Activated CD4-positive, alpha-beta T cell treated with anti-CD3 and anti-CD28 coated beads, Interleukin-2, amount 10 ng/mL, durations not matched to agents 24 days and 14 days (primary cell): Measurements from ENCODE around the gene BCAP31. TPM values are rescaled to one million over a fixed set of nuclear protein-coding genes. Genes with fewer than 3 reads are reported as not detected.
"Not testable (repeated sequence)": the region's sequence is repeated elsewhere in the genome, so short reads cannot be mapped to it uniquely, and the experiment has no call there.

ENCODE experiments used
- DNase-seq: peaks from one replicate; pipeline ENCODE4 v3.0.0; 2022
- H3K27ac Mint-ChIP-seq: one replicate; pipeline ENCODE4 v1.8.0; 2022; ENCODE audit warnings: mild to moderate bottlenecking, mixed read lengths
- H3K27me3 Mint-ChIP-seq: one replicate; pipeline ENCODE4 v1.8.0; 2022; ENCODE audit warnings: mixed read lengths
- H3K36me3 Mint-ChIP-seq: one replicate; pipeline ENCODE4 v1.8.0; 2022; ENCODE audit warnings: low read depth, mild to moderate bottlenecking, mixed read lengths
- H3K4me1 Mint-ChIP-seq: one replicate; pipeline ENCODE4 v1.8.0; 2021; ENCODE audit warnings: mixed read lengths
- H3K4me3 Mint-ChIP-seq: one replicate; pipeline ENCODE4 v1.8.0; 2022; ENCODE audit warnings: mild to moderate bottlenecking, moderate library complexity, mixed read lengths
- H3K9me3 Mint-ChIP-seq: one replicate; pipeline ENCODE4 v1.8.0; 2021; ENCODE audit warnings: mixed read lengths
- intact Hi-C: fragments of 100-400 bp; cut with micrococcal nuclease; formaldehyde crosslinking; loops from one replicate; pipeline ENCODE4 v1.15.1; 2023
- total RNA-seq: library from RNA; stranded (reverse); gene quantifications from 2 replicates; pipeline ENCODE4 v1.2.3, GENCODE V29; 2022

The BCAP31 gene
- total RNA-seq, 1 donor from 2014 or later = 157 TPM

DNA sequence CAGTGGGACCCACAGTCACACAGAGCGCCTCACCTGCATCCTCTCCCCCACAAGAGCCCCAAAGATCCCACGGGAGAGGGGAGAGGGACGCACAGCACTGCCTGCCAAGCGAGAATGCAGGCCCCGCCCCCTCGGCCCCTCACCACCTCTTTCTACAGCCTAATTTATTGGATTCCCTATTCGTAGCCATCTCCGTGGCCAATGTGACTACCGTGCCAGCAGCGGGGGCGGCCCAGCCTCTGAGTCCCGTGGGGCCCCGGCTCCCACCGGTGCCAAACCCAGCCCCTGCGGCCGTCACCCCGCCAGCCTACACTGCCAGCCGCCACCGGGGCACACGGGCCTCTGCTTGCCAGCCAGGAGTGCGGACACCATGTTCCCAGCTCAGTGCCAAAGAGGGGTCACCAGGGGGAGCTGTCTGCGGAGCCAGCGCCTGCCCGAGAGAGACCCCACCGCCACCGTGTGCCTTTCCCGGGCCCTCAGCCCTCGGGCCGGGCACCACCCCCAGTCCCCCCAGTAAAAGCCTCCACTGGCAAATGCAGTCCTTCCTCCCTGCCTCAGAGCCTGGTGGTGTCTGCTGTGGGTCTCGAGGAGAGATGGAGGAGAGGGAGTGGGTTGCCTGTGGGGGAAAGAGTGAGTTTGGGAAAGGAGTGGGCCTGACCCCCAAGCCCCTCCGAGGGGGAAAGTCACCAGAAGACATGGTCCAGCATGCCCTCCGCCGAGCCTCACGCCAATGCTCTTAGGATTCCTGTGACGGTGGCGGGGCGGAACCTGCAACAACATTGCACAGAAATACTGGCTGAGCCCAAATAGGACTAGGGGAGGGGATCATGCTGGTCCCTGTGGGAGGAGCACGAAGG is 20.3 kb upstream of the BCAP31 start:
- Mint-ChIP-seq H3K36me3 (peaks cover 2% of the 10 kb centered on the region), H3K27ac (no peak overlapping the region), H3K4me1 (peaks cover 12% of the 10 kb centered on the region), H3K27me3 (peaks cover 13% of the 10 kb centered on the region), H3K9me3 (no peaks in the 10 kb centered on the region), H3K4me3 (no peak overlapping the region)
- DNase-seq = peak; percentile 71
- intact Hi-C loops = no loop called here

- H3K27me3 Mint-ChIP-seq = not testable (repeated sequence)
These were observed 19.5 kb upstream of the BCAP31 start for GRCh38 chrX:153743468-153744209.

DNA sequence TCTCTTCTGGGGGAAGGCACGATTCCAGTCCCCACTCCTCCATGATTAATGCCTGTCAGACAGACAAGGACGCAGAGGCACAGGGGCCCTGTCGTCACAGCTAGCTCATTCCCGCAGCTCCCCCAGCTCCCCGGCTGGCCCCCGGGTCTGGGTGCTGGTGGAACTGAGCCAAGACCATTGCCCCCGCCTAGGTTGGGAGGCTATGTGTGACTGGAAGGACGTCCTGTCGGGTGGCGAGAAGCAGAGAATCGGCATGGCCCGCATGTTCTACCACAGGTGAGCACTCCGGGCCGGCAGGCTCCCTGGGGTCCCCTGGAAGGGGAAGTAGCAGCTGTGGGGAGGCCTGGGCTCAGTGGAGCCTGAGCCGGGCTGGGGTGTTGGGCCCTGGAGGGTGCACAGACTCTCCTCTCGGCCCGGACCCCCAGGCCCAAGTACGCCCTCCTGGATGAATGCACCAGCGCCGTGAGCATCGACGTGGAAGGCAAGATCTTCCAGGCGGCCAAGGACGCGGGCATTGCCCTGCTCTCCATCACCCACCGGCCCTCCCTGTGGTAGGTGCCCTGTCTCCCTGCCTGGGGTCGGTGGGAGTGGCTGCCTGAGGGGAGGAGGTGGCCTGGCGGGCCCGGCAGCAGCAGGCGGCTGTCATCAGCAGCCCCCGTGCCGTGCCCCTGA is 18.7 kb upstream of the BCAP31 start:
- H3K4me1 Mint-ChIP-seq = peaks cover 12% of the 10 kb centered on the region
- DNase-seq, H3K27ac Mint-ChIP-seq, H3K36me3 Mint-ChIP-seq, H3K9me3 Mint-ChIP-seq, H3K27me3 Mint-ChIP-seq, H3K4me3 Mint-ChIP-seq, intact Hi-C loops: not testable (repeated sequence)

More at GRCh38 chrX:153743468-153744209, 19.5 kb upstream of the BCAP31 start:
- H3K4me3 Mint-ChIP-seq, H3K9me3 Mint-ChIP-seq, intact Hi-C loops, DNase-seq, H3K27ac Mint-ChIP-seq, H3K36me3 Mint-ChIP-seq: not testable (repeated sequence)
- H3K4me1 Mint-ChIP-seq = peaks cover 12% of the 10 kb centered on the region

GRCh38 chrX:153742111-153742510 is 17.9 kb upstream of the BCAP31 start:
- H3K36me3 Mint-ChIP-seq, H3K27me3 Mint-ChIP-seq, H3K27ac Mint-ChIP-seq, DNase-seq, H3K4me3 Mint-ChIP-seq, H3K9me3 Mint-ChIP-seq, intact Hi-C loops: not testable (repeated sequence)
- H3K4me1 Mint-ChIP-seq = peaks cover 12% of the 10 kb centered on the region

GRCh38 chrX:153741446-153741845 is 17.3 kb upstream of the BCAP31 start:
- Mint-ChIP-seq H3K27me3 (peaks cover 8% of the 10 kb centered on the region), H3K4me1 (peaks cover 12% of the 10 kb centered on the region), H3K4me3 (peak overlapping the region; percentile 77), H3K36me3 (peaks cover 5% of the 10 kb centered on the region), H3K27ac (peak overlapping the region; percentile 72), H3K9me3 (no peaks in the 10 kb centered on the region)
- no peak for DNase-seq
- intact Hi-C loops = no loop called here

- H3K27ac Mint-ChIP-seq = peak overlapping the region; percentile 93
- intact Hi-C loops = no loop called here
- DNase-seq = no peak
- peak overlapping the region; percentile 77 for H3K4me3 Mint-ChIP-seq
- H3K27me3 Mint-ChIP-seq = peaks cover 4% of the 10 kb centered on the region
- H3K36me3 Mint-ChIP-seq = peaks cover 5% of the 10 kb centered on the region
- H3K9me3 Mint-ChIP-seq = no peaks in the 10 kb centered on the region
- H3K4me1 Mint-ChIP-seq = peaks cover 12% of the 10 kb centered on the region
These were observed 16.5 kb upstream of the BCAP31 start for GRCh38 chrX:153740631-153741222.

DNA sequence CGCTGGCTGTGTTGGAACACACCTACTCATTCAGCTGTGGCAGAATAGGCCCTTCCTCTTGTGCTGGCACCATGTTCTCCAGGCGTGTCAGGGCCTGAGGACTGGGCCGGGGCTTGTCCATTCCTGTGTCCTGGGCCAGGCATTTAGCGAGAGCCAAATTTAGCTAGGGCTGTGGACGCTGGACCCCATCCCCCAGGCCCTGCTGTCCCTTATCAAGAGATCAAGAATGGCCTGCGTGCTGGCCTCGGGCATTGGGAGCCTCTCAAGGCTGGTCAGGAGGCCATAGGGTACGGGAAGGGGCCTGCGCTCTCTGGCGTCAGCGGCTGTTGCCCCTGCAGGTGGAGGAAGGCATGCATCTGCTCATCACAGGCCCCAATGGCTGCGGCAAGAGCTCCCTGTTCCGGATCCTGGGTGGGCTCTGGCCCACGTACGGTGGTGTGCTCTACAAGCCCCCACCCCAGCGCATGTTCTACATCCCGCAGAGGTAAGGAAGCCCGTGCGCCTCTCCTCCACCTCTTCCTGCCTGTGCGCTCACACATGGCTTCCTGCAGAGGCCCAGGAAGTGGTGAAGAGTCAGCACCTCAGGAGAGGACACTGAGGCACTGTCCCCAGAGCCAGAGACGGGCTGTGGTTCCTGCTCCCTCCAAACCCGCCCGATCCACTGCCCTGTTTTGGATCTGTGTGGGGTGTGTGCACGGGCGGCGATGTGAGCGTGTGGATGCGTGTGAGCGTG is 15.7 kb upstream of the BCAP31 start:
- no peaks in the 10 kb centered on the region for H3K9me3 Mint-ChIP-seq
- peak overlapping the region; percentile 77 for H3K4me3 Mint-ChIP-seq
- intact Hi-C loops = no loop called here
- H3K36me3 Mint-ChIP-seq = peaks cover 10% of the 10 kb centered on the region
- peaks cover 20% of the 10 kb centered on the region for H3K4me1 Mint-ChIP-seq
- H3K27me3 Mint-ChIP-seq = peaks cover 3% of the 10 kb centered on the region
- H3K27ac Mint-ChIP-seq = peak overlapping the region; percentile 93
- DNase-seq = peak; percentile 79

- DNase-seq = no peak
- H3K4me1 Mint-ChIP-seq = peaks cover 22% of the 10 kb centered on the region
- no peaks in the 10 kb centered on the region for H3K9me3 Mint-ChIP-seq
- peaks cover 16% of the 10 kb centered on the region for H3K36me3 Mint-ChIP-seq
- no peaks in the 10 kb centered on the region for H3K27me3 Mint-ChIP-seq
- intact Hi-C loops = no loop called here
- no peak overlapping the region for H3K4me3 Mint-ChIP-seq
- no peak overlapping the region for H3K27ac Mint-ChIP-seq
These were observed 13.9 kb upstream of the BCAP31 start for GRCh38 chrX:153738056-153738605.

GRCh38 chrX:153736871-153737441 is 12.8 kb upstream of the BCAP31 start:
- Mint-ChIP-seq H3K27me3 (no peaks in the 10 kb centered on the region), H3K27ac (no peak overlapping the region), H3K9me3 (no peaks in the 10 kb centered on the region), H3K36me3 (peaks cover 17% of the 10 kb centered on the region), H3K4me3 (no peak overlapping the region), H3K4me1 (peaks cover 23% of the 10 kb centered on the region)
- intact Hi-C loops = no loop called here
- DNase-seq = no peak

DNA sequence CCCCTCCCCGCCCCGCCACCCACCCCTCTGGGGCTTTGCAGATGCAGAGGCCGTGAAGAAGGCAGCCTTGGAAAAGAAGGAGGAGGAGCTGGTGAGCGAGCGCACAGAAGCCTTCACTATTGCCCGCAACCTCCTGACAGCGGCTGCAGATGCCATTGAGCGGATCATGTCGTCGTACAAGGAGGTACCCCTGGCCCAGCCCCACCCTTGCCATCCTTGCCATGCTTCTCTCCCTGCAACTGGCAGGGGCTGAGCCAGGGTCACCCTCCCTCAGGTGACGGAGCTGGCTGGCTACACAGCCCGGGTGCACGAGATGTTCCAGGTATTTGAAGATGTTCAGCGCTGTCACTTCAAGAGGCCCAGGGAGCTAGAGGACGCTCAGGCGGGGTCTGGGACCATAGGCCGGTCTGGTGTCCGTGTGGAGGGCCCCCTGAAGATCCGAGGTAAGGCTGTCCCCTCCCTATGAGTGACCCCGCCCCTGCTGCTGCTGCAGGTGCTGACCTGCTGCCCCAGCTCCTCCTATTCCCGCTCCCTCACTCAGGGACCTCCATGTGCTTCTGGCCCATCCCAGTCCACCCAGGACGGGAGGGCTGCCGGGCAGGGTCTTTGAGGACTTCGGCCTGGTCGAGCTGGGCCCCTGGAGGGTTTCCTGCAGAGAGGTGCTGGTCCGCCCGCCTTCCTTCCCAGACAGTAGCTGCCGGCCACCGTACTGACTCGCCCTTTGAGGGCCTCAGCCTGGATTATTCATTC is 12.1 kb upstream of the BCAP31 start:
- no peaks in the 10 kb centered on the region for H3K9me3 Mint-ChIP-seq

GRCh38 chrX:153735274-153735673 is 11.1 kb upstream of the BCAP31 start:
- DNase-seq = no peak

More for the DNA sequence above, 12.1 kb upstream of the BCAP31 start:
- H3K27ac Mint-ChIP-seq = no peak overlapping the region
- peaks cover 23% of the 10 kb centered on the region for H3K36me3 Mint-ChIP-seq
- H3K4me3 Mint-ChIP-seq = no peak overlapping the region
- intact Hi-C loops = no loop called here
- H3K4me1 Mint-ChIP-seq = peaks cover 28% of the 10 kb centered on the region
- no peak for DNase-seq
- no peaks in the 10 kb centered on the region for H3K27me3 Mint-ChIP-seq

DNA sequence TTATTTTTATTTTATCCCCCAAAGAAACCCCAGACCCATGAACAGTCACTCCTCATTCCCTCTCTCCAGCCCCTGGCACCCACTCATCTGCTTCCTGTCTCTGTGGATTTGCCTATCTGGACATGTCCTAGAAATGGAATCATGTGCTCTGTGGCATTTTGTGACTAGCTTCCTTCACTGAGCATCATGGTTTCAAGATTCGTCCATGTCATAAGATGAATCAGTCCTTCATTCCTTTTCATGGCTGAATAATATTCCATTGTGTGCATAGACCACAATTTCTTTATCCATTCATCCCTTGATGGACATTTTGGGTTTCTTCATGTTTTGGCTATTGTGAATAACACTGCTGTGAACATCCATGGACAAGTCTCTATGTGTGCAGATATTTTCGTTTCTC is 10.7 kb upstream of the BCAP31 start:
- intact Hi-C loops = no loop called here
- Mint-ChIP-seq H3K4me1 (peaks cover 23% of the 10 kb centered on the region), H3K27ac (no peak overlapping the region), H3K27me3 (no peaks in the 10 kb centered on the region), H3K9me3 (no peaks in the 10 kb centered on the region), H3K36me3 (peaks cover 25% of the 10 kb centered on the region), H3K4me3 (no peak overlapping the region)
- DNase-seq = no peak

More at GRCh38 chrX:153735274-153735673, 11.1 kb upstream of the BCAP31 start:
- intact Hi-C loops = no loop called here
- Mint-ChIP-seq H3K27me3 (no peaks in the 10 kb centered on the region), H3K27ac (no peak overlapping the region), H3K9me3 (no peaks in the 10 kb centered on the region), H3K4me1 (peaks cover 27% of the 10 kb centered on the region), H3K36me3 (peaks cover 27% of the 10 kb centered on the region), H3K4me3 (no peak overlapping the region)
